Posterior cingulate gyrus (tissue), 11 donors: Measurements from ENCODE around the gene TEDC1.

ENCODE experiments used
- DNase-seq, 10 donors: peaks; one replicate each; pipeline versions ENCODE4 v3.0.0 to v3.0.0-alpha.2; 2020 to 2021; ENCODE audit warnings: mixed read lengths in 3 of 10
- intact Hi-C: fragments of 100-400 bp; cut with DNase I; formaldehyde crosslinking; loops from one replicate; pipeline ENCODE4 v1.15.1; 2023

The TEDC1 gene

GRCh38 chr14:105493921-105494605 lies 3.0 kb downstream of the TEDC1 start:
- DNase-seq: peak in 3 of 10 donors; percentile 47 to 66 (median 56)
- intact Hi-C loops: no loop called here

DNA sequence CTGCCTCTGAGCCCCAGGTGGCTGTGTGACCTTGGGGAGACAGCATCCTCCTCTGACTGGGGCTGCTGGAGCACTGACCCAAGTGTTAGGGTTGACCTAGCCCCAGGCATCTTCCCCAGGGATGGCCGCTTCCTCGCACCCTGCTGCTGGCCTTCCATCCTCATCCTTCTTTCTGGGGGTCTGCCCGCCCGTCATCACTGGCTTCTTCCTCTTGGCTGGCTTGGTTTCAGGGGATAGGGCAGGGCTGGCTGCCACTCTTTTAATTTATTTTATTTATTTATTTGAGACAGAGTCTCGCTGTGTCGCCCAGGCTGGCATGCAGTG lies 3.5 kb downstream of the TEDC1 start:
- intact Hi-C loops: no loop called here
- DNase-seq: peak in 3 of 10 donors; percentile 21 to 83 (median 55)

- DNase-seq: peak in 8 of 10 donors; percentile 6 to 79 (median 17)
- intact Hi-C loops: no loop called here
Measured at GRCh38 chr14:105495101-105495989, 4.3 kb downstream of the TEDC1 start.

- intact Hi-C loops: no loop called here
- peak in 6 of 10 donors; percentile 4 to 72 (median 40) for DNase-seq
Measured at GRCh38 chr14:105495990-105496830, 5.2 kb downstream of the TEDC1 start.

DNA sequence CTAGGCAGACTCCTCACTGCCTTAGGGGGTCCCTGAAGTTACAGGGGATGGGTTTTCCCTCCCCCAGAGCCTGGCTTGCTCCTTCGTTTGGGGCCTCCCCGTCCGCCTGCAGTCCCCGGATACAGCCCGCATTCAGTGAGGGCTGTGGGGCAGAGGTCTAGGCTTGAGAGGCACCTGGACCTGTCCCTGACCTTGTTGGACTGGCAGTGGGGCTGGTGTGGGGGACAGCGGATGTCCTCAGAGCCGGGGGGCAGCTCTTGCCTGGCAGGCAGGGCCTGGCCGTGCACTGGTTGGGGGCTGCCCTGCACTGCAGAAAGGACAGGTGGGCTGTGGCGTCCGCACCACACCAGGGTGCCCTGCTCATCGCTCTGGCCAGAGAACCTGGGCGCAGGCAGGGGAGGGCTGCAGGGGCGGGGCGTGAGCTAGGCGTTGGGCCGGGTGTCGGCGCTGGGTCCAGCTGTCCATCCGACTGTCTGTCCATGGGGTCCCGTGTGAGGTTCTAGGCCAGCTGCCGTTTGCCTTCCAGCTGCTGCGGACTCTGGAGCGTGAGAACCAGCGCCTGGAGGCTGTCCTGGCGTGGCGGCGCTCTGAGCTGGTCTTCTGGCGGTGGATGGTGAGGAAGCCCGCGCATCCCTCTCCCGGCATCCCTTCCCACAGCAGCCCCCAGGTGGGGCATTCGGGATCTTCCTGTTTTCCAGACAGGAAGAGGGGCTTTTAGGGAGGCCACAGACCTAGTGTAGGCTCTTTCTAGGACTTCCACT lies 6.0 kb downstream of the TEDC1 start:
- peak in 5 of 10 donors; percentile 6 to 75 (median 48) for DNase-seq
- intact Hi-C loops: no loop called here

DNA sequence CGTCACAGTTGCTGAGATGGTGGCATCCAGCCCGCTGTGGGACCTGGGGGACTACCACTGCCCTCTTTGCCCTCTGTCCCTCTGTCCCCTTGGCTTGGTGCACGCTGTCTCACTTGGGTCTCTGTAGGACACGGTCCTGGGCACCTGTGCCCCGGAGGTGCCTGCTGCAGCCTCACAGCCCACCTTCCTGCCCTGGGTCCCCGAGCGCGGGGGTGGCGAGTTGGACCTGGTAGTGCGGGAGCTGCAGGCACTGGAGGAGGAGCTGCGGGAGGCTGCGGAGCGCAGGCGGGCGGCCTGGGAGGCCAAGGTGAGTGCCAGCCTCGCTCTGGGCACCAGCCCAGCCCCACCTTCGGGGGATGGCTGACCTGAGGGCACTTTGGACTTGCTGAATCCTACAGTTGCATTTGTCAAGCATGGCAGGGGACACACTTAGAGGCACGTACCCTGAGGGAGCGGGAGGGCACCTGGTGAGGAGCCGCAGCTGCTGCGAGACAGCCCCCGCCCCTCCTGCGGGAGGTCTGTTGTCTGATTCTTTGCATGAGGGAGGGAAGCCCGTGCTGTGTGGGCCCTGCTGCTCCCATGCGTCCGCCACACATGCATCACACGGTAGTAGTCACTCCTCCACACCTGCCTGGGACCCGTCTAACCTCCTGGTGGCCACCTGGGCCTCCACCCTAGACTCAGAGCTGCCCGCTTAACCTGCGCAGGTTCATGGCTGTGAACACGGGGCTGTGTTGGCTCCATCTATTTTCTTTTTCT lies 6.8 kb downstream of the TEDC1 start:
- DNase-seq: peak in 5 of 10 donors; percentile 5 to 82 (median 58)
- intact Hi-C loops: no loop called here

DNA sequence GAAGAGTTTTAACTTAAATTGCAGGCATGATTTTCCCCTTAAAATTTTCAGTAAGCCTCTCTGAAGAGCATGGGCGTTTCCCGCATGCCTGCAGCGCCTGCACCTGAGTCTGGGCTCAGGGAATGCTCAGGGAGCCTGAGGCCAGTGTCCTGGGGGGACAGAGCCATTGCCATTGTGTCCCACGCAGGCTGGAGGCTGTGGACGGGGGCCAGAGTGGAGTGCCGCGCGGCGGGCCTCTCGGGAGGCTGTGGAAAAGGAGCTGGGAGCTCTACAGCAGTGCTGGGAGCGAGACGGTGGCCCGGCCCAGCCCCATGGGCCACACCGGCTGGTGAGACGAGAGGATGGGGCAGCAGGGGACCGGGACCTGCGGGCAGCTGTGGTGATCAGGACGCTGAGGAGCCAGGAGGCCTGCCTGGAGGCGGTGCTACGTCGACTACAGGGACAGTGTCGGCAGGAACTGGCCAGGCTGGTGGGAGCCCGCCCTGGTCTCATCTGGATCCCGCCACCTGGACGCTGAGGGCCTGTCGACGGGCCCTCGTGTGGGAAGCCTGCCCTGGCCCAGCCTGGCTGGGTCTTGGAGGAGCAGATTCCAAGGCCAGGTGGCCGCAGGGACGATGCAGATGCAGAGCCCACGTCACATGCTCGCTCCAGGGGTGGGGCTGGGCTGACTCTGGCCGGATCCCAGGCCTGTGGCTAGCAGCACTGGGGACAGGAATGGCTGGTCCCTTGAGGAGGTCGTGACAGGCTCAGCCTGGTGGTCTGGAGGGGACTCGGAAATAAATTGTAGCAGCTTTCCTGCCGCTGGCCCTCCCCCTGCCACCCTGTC lies 7.6 kb downstream of the TEDC1 start:
- peak in 7 of 10 donors; percentile 31 to 93 (median 68) for DNase-seq
- intact Hi-C loops: no loop called here

DNA sequence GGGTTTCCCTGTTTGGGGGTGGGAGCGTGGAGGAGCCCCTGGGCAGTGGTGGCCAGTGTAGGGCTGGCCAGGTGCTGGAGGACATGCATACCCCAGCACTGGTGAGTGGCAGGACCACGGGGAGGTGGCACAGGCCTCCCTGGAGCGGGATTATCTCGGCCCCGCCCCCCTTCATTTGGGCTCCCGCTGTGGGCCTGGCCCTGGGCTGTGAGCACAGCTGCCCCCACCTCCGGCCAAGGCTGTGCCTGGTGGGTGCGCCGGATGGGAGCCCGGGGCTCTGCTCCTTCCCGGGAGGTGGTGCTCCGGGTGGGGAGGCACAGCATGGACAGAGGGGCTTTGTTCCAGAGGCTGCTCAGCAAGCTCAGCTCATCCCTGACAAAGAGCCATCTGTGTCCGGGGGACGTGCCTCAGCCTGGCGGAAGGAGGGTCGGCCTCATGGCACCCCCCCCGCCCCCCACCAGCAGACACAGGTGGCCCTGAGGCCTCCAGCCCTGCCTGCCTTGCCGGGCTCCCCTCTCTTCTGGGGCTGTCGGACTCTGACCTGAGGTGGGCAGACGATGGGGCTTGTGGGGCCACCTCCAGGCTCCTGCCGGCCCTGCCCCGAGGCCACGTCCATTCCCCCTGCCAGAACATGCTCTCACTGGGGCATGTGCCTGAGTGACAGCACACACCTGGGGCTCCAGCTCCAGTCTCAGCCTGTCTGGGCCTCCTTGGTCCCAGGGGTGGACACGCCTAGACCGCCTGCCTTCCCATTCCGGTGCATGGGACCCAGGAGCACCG lies 8.4 kb downstream of the TEDC1 start:
- peak; percentile 78 to 99 (median 86) for DNase-seq
- intact Hi-C loops: no loop called here

- intact Hi-C loops: no loop called here
Measured at GRCh38 chr14:105500036-105500725, 9.1 kb downstream of the TEDC1 start.

DNA sequence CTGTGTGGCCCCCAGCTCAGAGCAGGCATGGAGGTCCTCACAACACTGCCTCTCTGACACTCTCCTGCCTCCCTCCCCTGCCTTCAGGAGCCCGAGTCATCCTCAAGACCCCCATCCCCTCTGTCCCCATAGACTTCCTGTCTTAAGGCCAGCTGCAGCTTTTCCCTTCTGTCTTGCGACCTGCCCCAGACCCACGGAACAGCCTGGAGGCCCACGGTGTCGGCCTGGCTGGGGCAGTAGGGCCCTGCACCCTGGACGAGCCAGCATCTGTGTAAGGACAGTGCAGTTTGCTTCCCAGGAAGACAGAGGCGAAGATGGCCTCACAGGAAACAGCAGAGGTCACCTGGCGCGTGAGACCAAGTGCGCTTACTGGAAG lies 9.7 kb downstream of the TEDC1 start:
- intact Hi-C loops: no loop called here
- DNase-seq: peak in 3 of 10 donors; percentile 50 to 77 (median 73)

More at GRCh38 chr14:105500036-105500725, 9.1 kb downstream of the TEDC1 start:
- DNase-seq: peak in 6 of 10 donors; percentile 5 to 72 (median 40)

GRCh38 chr14:105501504-105502291 lies 10.7 kb downstream of the TEDC1 start:
- DNase-seq: peak in 3 of 10 donors; percentile 39 to 69 (median 68)
- intact Hi-C loops: no loop called here

DNA sequence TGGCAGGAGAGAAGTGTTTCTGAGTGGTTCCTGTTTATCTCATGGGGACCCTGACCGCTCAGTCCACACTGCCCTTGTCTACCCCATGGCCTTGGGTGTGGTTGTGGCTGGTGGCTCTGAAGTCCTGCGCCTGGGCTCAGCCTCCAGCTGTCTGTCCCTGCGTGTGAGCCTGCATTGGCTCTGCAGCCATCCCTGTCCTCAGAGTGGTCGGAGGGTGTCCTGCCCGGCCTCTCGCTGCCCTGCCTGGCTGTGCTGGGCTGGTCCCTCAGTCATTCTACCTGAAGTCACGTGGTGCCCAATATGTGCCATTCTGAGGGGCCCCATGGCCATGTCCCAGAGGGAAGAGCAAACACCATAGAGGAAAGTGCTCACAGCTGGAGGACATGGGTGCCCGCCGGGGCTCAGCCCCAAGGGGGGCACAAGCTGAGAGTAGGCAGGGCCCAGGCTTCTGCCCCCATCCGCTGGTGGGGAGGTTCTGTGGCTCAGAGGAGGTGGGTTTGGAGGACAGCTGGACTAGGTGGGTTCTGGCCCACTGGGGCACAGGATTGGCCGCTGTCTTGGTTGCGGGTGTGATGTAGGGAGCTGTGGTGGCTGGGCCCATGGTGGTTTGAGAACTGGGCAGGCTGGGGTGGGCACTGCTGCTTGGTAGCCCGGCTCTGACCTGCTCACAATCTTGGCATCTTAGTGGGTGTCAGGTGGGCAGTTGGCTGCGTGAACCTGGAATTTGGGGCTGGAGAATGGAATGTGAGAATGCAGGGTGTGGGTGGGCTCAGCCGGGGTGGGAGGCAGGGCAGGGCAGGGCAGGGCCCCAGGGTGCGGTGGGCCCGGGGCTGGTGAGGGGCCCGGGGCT lies 11.6 kb downstream of the TEDC1 start:
- peak in 4 of 10 donors; percentile 16 to 82 (median 65) for DNase-seq
- intact Hi-C loops: no loop called here

DNA sequence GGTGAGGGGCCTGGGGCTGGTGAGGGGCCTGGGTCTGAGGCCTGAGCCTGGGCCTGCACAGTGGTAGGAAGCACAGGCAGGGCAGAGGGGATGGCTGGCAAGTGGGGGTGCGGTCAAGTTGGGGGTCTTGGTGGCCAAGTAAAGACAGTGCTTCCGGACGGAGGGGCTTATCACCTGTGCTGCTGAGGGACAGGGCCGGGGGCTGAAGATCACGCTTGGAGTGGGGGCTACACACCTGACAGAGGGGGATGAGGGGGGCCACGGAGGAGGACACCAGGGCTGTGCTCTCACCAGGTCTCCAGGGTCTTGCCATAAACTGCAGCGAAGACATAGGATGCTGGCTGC lies 12.2 kb downstream of the TEDC1 start:
- intact Hi-C loops: no loop called here
- peak in 3 of 10 donors; percentile 24 to 70 (median 35) for DNase-seq

DNA sequence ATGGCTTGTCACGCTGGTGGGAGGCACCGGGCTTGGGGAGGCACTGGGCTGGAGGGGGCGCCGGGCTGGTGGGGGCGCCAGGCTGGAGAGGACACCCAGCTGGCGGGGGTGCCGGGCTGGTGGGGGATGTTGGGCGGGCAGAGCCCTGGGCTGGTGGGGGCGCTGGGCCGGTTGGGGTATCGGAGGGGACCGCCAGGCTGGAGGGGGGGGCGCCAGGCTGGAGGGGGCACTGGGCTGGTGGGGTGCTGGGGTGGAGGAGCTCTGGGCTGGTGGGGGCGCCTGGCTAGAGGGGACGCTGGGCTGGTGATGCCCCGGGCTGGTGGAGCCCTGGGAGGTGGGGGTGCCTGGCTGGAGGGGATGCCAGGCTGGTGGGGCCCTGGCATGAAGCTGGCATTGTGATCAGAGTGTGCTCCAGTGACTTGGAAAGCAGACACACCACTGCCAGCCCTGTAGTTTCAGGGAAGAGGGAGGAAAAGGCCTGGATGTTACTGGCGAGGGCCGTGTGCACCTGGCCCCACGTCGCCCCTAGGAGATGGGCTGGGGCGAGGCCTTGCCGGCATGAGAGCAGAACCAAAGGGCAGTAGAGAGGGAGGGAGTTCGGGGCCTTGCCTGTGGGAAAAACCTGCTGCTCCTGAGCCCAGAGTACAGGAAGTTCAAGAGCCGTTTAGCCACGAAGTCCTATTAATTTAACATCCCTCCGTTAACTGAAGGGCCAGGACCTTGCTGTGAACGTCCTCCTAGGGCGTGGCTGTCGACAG lies 13.1 kb downstream of the TEDC1 start:
- intact Hi-C loops: no loop called here
- DNase-seq: peak in 4 of 10 donors; percentile 24 to 73 (median 45)

- DNase-seq: peak in 2 of 10 donors; percentile 37 to 66
- intact Hi-C loops: no loop called here
Measured at GRCh38 chr14:105505101-105505500, 14.1 kb downstream of the TEDC1 start.
